Vagina (tissue), 2 donors: ENCODE data around the gene FBLN1.

ENCODE experiments used
- CTCF ChIP-seq, 3 experiments: fragments of 450-650 bp in 2 of 3; fragments of 200-600 bp in 1 of 3; sonication (generic) in 1 of 3; IDR thresholded peaks; one replicate each; pipeline ENCODE4 v1.5.1; 2017 to 2019; ENCODE audit warnings: antibody characterized with exemption in 3 of 3, mild to moderate bottlenecking in 2 of 3, moderate library complexity in 2 of 3
- POLR2AphosphoS5 ChIP-seq, 2 donors: sonication (generic); formaldehyde crosslinking; IDR thresholded peaks; one replicate each; pipeline ENCODE4 v1.9.0; 2017; ENCODE audit warnings: antibody characterized with exemption in 2 of 2, mild to moderate bottlenecking in 2 of 2, low read depth in 1 of 2; ENCODE audit not compliant: insufficient read depth in 1 of 2

DNA sequence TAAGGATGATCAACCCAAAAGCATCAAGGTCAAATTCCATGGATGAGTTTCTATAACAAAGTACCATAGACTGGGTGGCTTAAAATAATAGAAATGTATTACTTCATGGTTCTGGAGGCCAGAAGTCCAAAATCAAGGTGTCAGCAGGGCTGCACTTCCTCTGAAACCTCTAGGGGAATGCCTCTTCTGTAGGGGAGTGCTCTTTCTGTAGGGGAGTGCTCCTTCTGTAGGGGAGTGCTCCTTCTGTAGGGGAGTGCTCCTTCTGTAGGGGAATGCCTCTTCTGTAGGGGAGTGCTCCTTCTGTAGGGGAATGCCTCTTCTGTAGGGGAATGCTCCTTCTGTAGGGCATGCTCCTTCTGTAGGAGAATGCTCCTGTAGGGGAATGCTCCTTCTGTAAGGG is 65.5 kb downstream of the FBLN1 start:
- TF ChIP-seq CTCF (IDR thresholded peaks at IDR 0.05) (no peak), POLR2AphosphoS5 (IDR thresholded peaks at IDR 0.05; ENCODE audit: insufficient read depth in 1 of 2, low read depth in 1 of 2) (no peak)
